H9 (cell line): ENCODE measurements around the gene NLRP14. TPM values are rescaled to one million over a fixed set of nuclear protein-coding genes. Genes with fewer than 3 reads are reported as not detected.

Experiments
- DNase-seq: peaks from one replicate; pipeline ENCODE4 v3.0.0-alpha.2; 2017
- H2AFZ ChIP-seq: one replicate; pipeline ENCODE4 v1.6.1; 2013; ENCODE audit warnings: mild to moderate bottlenecking, low read length, control low read depth, moderate library complexity
- H2AK5ac ChIP-seq: 2 replicates; pipeline ENCODE4 v1.6.1; 2013; ENCODE audit warnings: low read length, control low read depth, mixed read lengths; ENCODE audit not compliant: insufficient read length
- H2BK120ac ChIP-seq: one replicate; pipeline ENCODE4 v1.6.1; 2013; ENCODE audit warnings: low read depth, mild to moderate bottlenecking, low read length, control low read depth, inconsistent platforms; ENCODE audit not compliant: poor library complexity, severe bottlenecking
- H2BK12ac ChIP-seq: 2 replicates; pipeline ENCODE4 v1.6.1; 2013; ENCODE audit warnings: low read length, control low read depth, mixed read lengths, low read depth; ENCODE audit not compliant: insufficient read length
- H2BK15ac ChIP-seq: 2 replicates; pipeline ENCODE4 v1.6.1; 2013; ENCODE audit warnings: low read depth, low read length, control low read depth
- H2BK20ac ChIP-seq: one replicate; pipeline ENCODE4 v1.6.1; 2013; ENCODE audit warnings: low read depth, mild to moderate bottlenecking, low read length, control low read depth, inconsistent platforms; ENCODE audit not compliant: poor library complexity, severe bottlenecking
- H2BK5ac ChIP-seq: 2 replicates; pipeline ENCODE4 v1.6.1; 2013; ENCODE audit warnings: low read length, control low read depth, mixed read lengths; ENCODE audit not compliant: insufficient read length
- H3K14ac ChIP-seq: 2 replicates; pipeline ENCODE4 v1.6.1; 2013; ENCODE audit warnings: low read length, control low read depth; ENCODE audit not compliant: insufficient read depth
- H3K18ac ChIP-seq: 2 replicates; pipeline ENCODE4 v1.6.1; 2013; ENCODE audit warnings: low read depth, mild to moderate bottlenecking, mixed read lengths, low read length, control low read depth; ENCODE audit not compliant: insufficient read length
- H3K23ac ChIP-seq: 2 replicates; pipeline ENCODE4 v1.6.1; 2013; ENCODE audit warnings: low read length, control low read depth, mixed read lengths, low read depth; ENCODE audit not compliant: insufficient read length
- H3K23me2 ChIP-seq: 2 replicates; pipeline ENCODE4 v1.6.1; 2013; ENCODE audit warnings: low read depth, mild to moderate bottlenecking, mixed read lengths, low read length, control low read depth; ENCODE audit not compliant: insufficient read length, poor library complexity, severe bottlenecking
- H3K27ac ChIP-seq: 2 replicates; pipeline ENCODE4 v1.5.1; 2013; ENCODE audit warnings: low read length, control low read depth, mixed read lengths, low read depth; ENCODE audit not compliant: insufficient read length
- H3K27me3 ChIP-seq: 2 replicates; pipeline ENCODE4 v1.6.1; 2013; ENCODE audit warnings: low read length, control low read depth, inconsistent platforms; ENCODE audit not compliant: insufficient read depth
- H3K4ac ChIP-seq: 2 replicates; pipeline ENCODE4 v1.6.1; 2013; ENCODE audit warnings: low read depth, mild to moderate bottlenecking, control low read depth, inconsistent platforms, low read length, moderate library complexity
- H3K4me1 ChIP-seq: 2 replicates; pipeline ENCODE4 v1.6.1; 2013; ENCODE audit warnings: low read length, control low read depth, inconsistent platforms; ENCODE audit not compliant: insufficient read depth
- H3K4me2 ChIP-seq: 2 replicates; pipeline ENCODE4 v1.6.1; 2013; ENCODE audit warnings: low read length, control low read depth, mixed read lengths; ENCODE audit not compliant: insufficient read length, insufficient read depth
- H3K56ac ChIP-seq: 2 replicates; pipeline ENCODE4 v1.6.1; 2013; ENCODE audit warnings: low read depth, mild to moderate bottlenecking, mixed read lengths, low read length, control low read depth; ENCODE audit not compliant: insufficient read length
- H3K79me1 ChIP-seq: 2 replicates; pipeline ENCODE4 v1.6.1; 2013; ENCODE audit warnings: low read depth, mild to moderate bottlenecking, moderate library complexity, low read length, control low read depth, inconsistent platforms; ENCODE audit not compliant: insufficient read depth, poor library complexity, severe bottlenecking
- H3K79me2 ChIP-seq: 2 replicates; pipeline ENCODE4 v1.6.1; 2013; ENCODE audit warnings: low read length, control low read depth, inconsistent platforms; ENCODE audit not compliant: insufficient read depth
- H3K9ac ChIP-seq: 2 replicates; pipeline ENCODE4 v1.6.1; 2013; ENCODE audit warnings: low read length, control low read depth, mixed read lengths; ENCODE audit not compliant: insufficient read length; ENCODE audit errors: extremely low read depth
- H3K9me3 ChIP-seq: one replicate; pipeline ENCODE4 v1.6.1; 2013; ENCODE audit warnings: low read depth, low read length, inconsistent platforms; ENCODE audit not compliant: control insufficient read depth
- H3T11ph ChIP-seq: one replicate; pipeline ENCODE4 v1.6.1; 2013; ENCODE audit warnings: mild to moderate bottlenecking, low read length, control low read depth, inconsistent platforms
- H4K20me1 ChIP-seq: one replicate; pipeline ENCODE4 v1.6.1; 2013; ENCODE audit not compliant: control insufficient read depth, insufficient read length, insufficient read depth
- H4K5ac ChIP-seq: 2 replicates; pipeline ENCODE4 v1.6.1; 2013; ENCODE audit warnings: low read depth, mild to moderate bottlenecking, mixed read lengths, low read length, control low read depth; ENCODE audit not compliant: insufficient read length
- H4K8ac ChIP-seq: replicated peaks from 2 replicates; pipeline ENCODE4 v1.6.1; 2013; ENCODE audit warnings: low read length, control low read depth, mixed read lengths, low read depth; ENCODE audit not compliant: insufficient read length
- H4K91ac ChIP-seq: 2 replicates; pipeline ENCODE4 v1.6.1; 2013; ENCODE audit warnings: low read depth, mild to moderate bottlenecking, moderate library complexity, mixed read lengths, low read length, control low read depth; ENCODE audit not compliant: insufficient read length
- H3K27ac Mint-ChIP-seq, 3 experiments: 2 replicates in 2 of 3; 3 replicates in 1 of 3; pipeline ENCODE4 v1.8.0; 2020 to 2021; ENCODE audit warnings: mixed read lengths in 3 of 3, mild to moderate bottlenecking in 1 of 3, moderate library complexity in 1 of 3
- H3K27me3 Mint-ChIP-seq: 2 replicates; pipeline ENCODE4 v1.8.0; 2021; ENCODE audit warnings: low read depth, mild to moderate bottlenecking, moderate library complexity, mixed read lengths
- H3K36me3 Mint-ChIP-seq, 3 experiments: 2 replicates in 2 of 3; 3 replicates in 1 of 3; pipeline ENCODE4 v1.8.0; 2020 to 2021; ENCODE audit warnings: low read depth in 3 of 3, mixed read lengths in 3 of 3; ENCODE audit not compliant: insufficient read depth in 1 of 3
- H3K4me1 Mint-ChIP-seq, 2 experiments: 2 replicates each; pipeline ENCODE4 v1.8.0; 2020; ENCODE audit warnings: mixed read lengths in 2 of 2
- H3K4me3 Mint-ChIP-seq, 2 experiments: 2 replicates in 1 of 2; 3 replicates in 1 of 2; pipeline ENCODE4 v1.8.0; 2020 to 2021; ENCODE audit warnings: mild to moderate bottlenecking in 2 of 2, mixed read lengths in 2 of 2, moderate library complexity in 1 of 2
- H3K9me3 Mint-ChIP-seq, 2 experiments: 2 replicates in 1 of 2; 3 replicates in 1 of 2; pipeline ENCODE4 v1.8.0; 2020; ENCODE audit warnings: mild to moderate bottlenecking in 2 of 2, mixed read lengths in 2 of 2, moderate library complexity in 1 of 2
- CTCF ChIP-seq: fragments of 200-600 bp; sonication (generic); conservative IDR thresholded peaks from 3 replicates; pipeline ENCODE4 v1.8.0; 2021; ENCODE audit warnings: antibody characterized with exemption, mild to moderate bottlenecking
- WGBS: extraction: QIAGEN DNeasy Blood & Tissue Kit; methylation state at CpG from one replicate; pipeline ENCODE4 v1.1.7; 2013; ENCODE audit warnings: missing lambda C conversion rate, low lambda C conversion rate, mixed read lengths; ENCODE audit not compliant: insufficient read length; ENCODE audit errors: extremely low coverage; 5-methylcytosine and 5-hydroxymethylcytosine counted together
- total RNA-seq: library from RNA; stranded (reverse); gene quantifications from 2 replicates; pipeline ENCODE4 v1.2.1, GENCODE V29; 2021

Gene NLRP14
- total RNA-seq, 1 experiment from 2014 or later: 0.07 TPM

- no peak overlapping the region for H4K5ac ChIP-seq
- H3K27me3 ChIP-seq: no peaks in the 10 kb centered on the region
- no peak overlapping the region for H3K56ac ChIP-seq
- no peak overlapping the region for H3K27ac Mint-ChIP-seq
- no peak overlapping the region for H3T11ph ChIP-seq
- no peak overlapping the region for H3K4ac ChIP-seq
- H2BK5ac ChIP-seq: no peak overlapping the region
- H3K9me3 ChIP-seq: no peaks in the 10 kb centered on the region
- no peaks in the 10 kb centered on the region for H3K9me3 Mint-ChIP-seq
- H3K9ac ChIP-seq: no peak overlapping the region
- no peak overlapping the region for H4K91ac ChIP-seq
- H3K27me3 Mint-ChIP-seq: no peaks in the 10 kb centered on the region; the same call in 1 of the 2 replicates
- no peak overlapping the region for H2AFZ ChIP-seq
- H2BK20ac ChIP-seq: no peak overlapping the region
- H3K4me3 Mint-ChIP-seq: no peak overlapping the region
- no peak overlapping the region for H2AK5ac ChIP-seq
- no peak overlapping the region for H2BK120ac ChIP-seq
- H2BK15ac ChIP-seq: no peak overlapping the region
- H4K8ac ChIP-seq: no peak overlapping the region
- no peak overlapping the region for H2BK12ac ChIP-seq
- no peak for DNase-seq
- H4K20me1 ChIP-seq: no peaks in the 10 kb centered on the region
- no peaks in the 10 kb centered on the region for H3K79me1 ChIP-seq
- H3K4me2 ChIP-seq: no peak overlapping the region
- H3K23me2 ChIP-seq: no peaks in the 10 kb centered on the region
- no peak for TF ChIP-seq CTCF
- no peaks in the 10 kb centered on the region for H3K36me3 Mint-ChIP-seq
- no peak overlapping the region for H3K18ac ChIP-seq
- H3K14ac ChIP-seq: no peak overlapping the region
- H3K23ac ChIP-seq: no peak overlapping the region
- H3K4me1 Mint-ChIP-seq: peaks cover 2 to 3% of the 10 kb centered on the region in 2 experiments
- no peak overlapping the region for H3K27ac ChIP-seq
- H3K79me2 ChIP-seq: no peaks in the 10 kb centered on the region
- WGBS: no CpG with 5 or more reads among the region's 6 CpGs
- H3K4me1 ChIP-seq: no peaks in the 10 kb centered on the region
Measured at GRCh38 chr11:7056828-7057513, 36.7 kb downstream of the NLRP14 start.
